ENCODE results near the gene SCAP. TPM values are rescaled to one million over a fixed set of nuclear protein-coding genes. Genes with fewer than 3 reads are reported as not detected.

Gene SCAP
- polyA plus RNA-seq, 1 of the 3 experiments (the other 2 are of a cell fraction), result 28.0 TPM

DNA sequence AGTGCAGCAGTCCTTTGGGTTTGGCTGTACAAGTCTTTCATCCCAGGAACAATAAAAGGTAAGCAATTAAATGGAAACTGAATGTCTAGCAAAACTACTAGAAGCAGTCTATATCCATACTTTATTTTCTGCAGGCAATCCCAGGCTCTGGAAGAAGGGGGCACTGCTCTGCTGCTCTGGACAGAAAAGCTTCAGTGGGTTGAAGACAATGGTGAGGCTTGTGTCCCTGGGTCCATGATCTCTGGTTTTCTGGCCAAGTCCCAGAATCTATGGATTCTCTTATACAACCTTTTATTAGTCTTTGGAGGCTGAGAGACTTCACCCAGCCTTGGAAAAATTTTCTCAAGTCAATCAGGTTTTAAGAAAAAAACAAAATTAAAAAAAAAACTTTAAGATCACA, 35.6 kb downstream of the SCAP start:
- POLR2A ChIA-PET, result no interaction called here
- CTCF ChIA-PET, result interaction anchor here (0.9 to 3.1 kb wide), 4 partner anchors 15 to 36 kb away, joined by 4 to 12 read pairs (median 5); partner anchors contain the start of gene SCAP
- Histone ChIP-seq H4K20me1 (ENCODE audit: insufficient read depth) (no peaks in the 10 kb centered on the region), H2AFZ (ENCODE audit: low read depth) (no peak overlapping the region), H3F3A (replicated peaks; ENCODE audit: insufficient read depth) (no peaks in the 10 kb centered on the region), H3K79me2 (ENCODE audit: insufficient read depth) (peaks cover 31% of the 10 kb centered on the region), H3K27ac (ENCODE audit: low read depth in 2 of 2, low read length in 1 of 2) (no peak overlapping the region), H3K36me3 (replicated peaks in 1 of 2; ENCODE audit: control insufficient read depth in 1 of 2, insufficient read depth in 2 of 2, low read length in 1 of 2) (peaks cover 0 to 26% of the 10 kb centered on the region in 2 experiments), H3K9me3 (no peaks in the 10 kb centered on the region), H3K27me3 (ENCODE audit: insufficient read depth) (no peaks in the 10 kb centered on the region), H3K9me2 (no peaks in the 10 kb centered on the region), H3K9ac (no peak overlapping the region), H3K4me3 (ENCODE audit: low read depth in 2 of 2, low read length in 1 of 2) (no peak overlapping the region), H3K4me1 (ENCODE audit: control insufficient read depth in 1 of 2, insufficient read depth in 2 of 2, low read depth in 1 of 2, low read length in 1 of 2) (no peaks in the 10 kb centered on the region; a peak in 1 of 4 replicates), H3K4me2 (no peak overlapping the region)
- no peak for DNase-seq
- TF ChIP-seq TEAD4 (IDR thresholded peaks at IDR 0.05; ENCODE audit: borderline replicate concordance, insufficient read depth) (no peak), RAD21 (IDR thresholded peaks at IDR 0.05; ENCODE audit: low read length) (peak; percentile 46)
- TF ChIP-seq, protein P1, sequence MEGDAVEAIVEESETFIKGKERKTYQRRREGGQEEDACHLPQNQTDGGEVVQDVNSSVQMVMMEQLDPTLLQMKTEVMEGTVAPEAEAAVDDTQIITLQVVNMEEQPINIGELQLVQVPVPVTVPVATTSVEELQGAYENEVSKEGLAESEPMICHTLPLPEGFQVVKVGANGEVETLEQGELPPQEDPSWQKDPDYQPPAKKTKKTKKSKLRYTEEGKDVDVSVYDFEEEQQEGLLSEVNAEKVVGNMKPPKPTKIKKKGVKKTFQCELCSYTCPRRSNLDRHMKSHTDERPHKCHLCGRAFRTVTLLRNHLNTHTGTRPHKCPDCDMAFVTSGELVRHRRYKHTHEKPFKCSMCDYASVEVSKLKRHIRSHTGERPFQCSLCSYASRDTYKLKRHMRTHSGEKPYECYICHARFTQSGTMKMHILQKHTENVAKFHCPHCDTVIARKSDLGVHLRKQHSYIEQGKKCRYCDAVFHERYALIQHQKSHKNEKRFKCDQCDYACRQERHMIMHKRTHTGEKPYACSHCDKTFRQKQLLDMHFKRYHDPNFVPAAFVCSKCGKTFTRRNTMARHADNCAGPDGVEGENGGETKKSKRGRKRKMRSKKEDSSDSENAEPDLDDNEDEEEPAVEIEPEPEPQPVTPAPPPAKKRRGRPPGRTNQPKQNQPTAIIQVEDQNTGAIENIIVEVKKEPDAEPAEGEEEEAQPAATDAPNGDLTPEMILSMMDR (IDR thresholded peaks at IDR 0.05), result peak; percentile 25

DNA sequence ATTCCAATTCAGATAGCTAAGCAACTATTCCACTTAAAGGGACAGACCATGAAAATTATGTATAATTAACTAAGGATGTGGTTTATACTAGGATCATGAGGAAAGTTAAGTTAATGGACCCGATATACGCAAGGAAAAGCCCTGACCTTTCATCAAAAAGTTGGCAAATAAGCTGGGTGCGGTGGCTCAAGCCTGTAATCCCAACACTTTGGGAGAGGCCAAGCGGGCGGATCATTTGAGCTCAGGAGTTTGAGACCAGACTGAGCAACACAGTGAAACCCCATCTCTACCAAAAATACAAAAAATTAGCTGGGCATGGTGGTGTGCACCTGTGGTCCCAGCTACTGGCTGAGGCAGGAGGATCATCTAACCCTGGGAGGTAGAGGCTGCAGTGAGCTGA, 39.6 kb downstream of the SCAP start:
- Histone ChIP-seq H2AFZ (ENCODE audit: low read depth) (no peak overlapping the region), H3K9ac (no peak overlapping the region), H3K9me2 (no peaks in the 10 kb centered on the region), H3K27ac (ENCODE audit: low read depth in 2 of 2, low read length in 1 of 2) (no peak overlapping the region), H3K27me3 (ENCODE audit: insufficient read depth) (no peaks in the 10 kb centered on the region), H3K4me1 (ENCODE audit: control insufficient read depth in 1 of 2, insufficient read depth in 2 of 2, low read depth in 1 of 2, low read length in 1 of 2) (no peaks in the 10 kb centered on the region), H3K79me2 (ENCODE audit: insufficient read depth) (peaks cover 12% of the 10 kb centered on the region; the same call in 1 of the 2 replicates), H3K9me3 (no peaks in the 10 kb centered on the region), H4K20me1 (ENCODE audit: insufficient read depth) (no peaks in the 10 kb centered on the region), H3K36me3 (replicated peaks in 1 of 2; ENCODE audit: control insufficient read depth in 1 of 2, insufficient read depth in 2 of 2, low read length in 1 of 2) (peaks cover 10 to 44% of the 10 kb centered on the region in 2 experiments), H3K4me2 (no peak overlapping the region), H3K4me3 (ENCODE audit: low read depth in 2 of 2, low read length in 1 of 2) (no peak overlapping the region), H3F3A (replicated peaks; ENCODE audit: insufficient read depth) (no peaks in the 10 kb centered on the region)
- no peak for DNase-seq
- ChIA-PET CTCF (interaction anchor here (0.9 to 3.5 kb wide), 3 partner anchors 15 to 34 kb away, joined by 3 to 16 read pairs (median 3); no protein-coding TSS in a partner anchor), POLR2A (no interaction called here)
- 100% methylated on average over 5 of the region's 5 CpGs for WGBS (ENCODE audit: low lambda C conversion rate)
- TF ChIP-seq CHD2 (IDR thresholded peaks at IDR 0.05; ENCODE audit: low read length, partially characterized antibody) (no peak), GABPA (IDR thresholded peaks at IDR 0.05; ENCODE audit: low read depth) (no peak), FOSL2 (IDR thresholded peaks at IDR 0.05; ENCODE audit: borderline replicate concordance, low read depth) (no peak), RCOR1 (IDR thresholded peaks at IDR 0.05; ENCODE audit: low read length) (no peak)
- TF ChIP-seq, protein P2, sequence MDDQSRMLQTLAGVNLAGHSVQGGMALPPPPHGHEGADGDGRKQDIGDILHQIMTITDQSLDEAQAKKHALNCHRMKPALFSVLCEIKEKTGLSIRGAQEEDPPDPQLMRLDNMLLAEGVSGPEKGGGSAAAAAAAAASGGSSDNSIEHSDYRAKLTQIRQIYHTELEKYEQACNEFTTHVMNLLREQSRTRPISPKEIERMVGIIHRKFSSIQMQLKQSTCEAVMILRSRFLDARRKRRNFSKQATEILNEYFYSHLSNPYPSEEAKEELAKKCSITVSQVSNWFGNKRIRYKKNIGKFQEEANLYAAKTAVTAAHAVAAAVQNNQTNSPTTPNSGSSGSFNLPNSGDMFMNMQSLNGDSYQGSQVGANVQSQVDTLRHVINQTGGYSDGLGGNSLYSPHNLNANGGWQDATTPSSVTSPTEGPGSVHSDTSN (IDR thresholded peaks at IDR 0.05), result no peak

DNA sequence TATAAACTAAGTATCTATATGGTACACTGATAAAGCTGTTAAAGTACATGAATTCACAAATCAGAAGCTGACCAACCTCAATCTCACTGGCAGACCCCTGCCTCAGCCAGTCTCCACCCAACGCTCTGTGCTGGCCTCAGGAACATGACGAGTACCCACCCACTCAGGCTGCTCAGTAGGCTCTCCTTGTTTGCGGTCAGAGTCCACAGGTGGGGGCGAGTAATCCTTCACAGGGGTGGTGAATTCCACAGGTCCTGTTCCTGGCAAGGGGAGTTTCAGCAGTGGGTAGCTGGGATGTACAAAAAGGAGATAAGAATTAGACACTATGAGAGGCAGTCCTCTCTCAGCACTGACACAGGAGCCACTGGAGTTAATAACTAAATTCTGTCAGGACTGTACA, 40.9 kb downstream of the SCAP start:
- Histone ChIP-seq H3K27me3 (ENCODE audit: insufficient read depth) (no peaks in the 10 kb centered on the region), H3F3A (replicated peaks; ENCODE audit: insufficient read depth) (no peaks in the 10 kb centered on the region), H3K36me3 (replicated peaks in 1 of 2; ENCODE audit: control insufficient read depth in 1 of 2, insufficient read depth in 2 of 2, low read length in 1 of 2) (peaks cover 13 to 38% of the 10 kb centered on the region in 2 experiments), H3K4me2 (no peak overlapping the region), H3K9me3 (no peaks in the 10 kb centered on the region), H3K4me3 (ENCODE audit: low read depth in 2 of 2, low read length in 1 of 2) (no peak overlapping the region), H3K79me2 (ENCODE audit: insufficient read depth) (peaks cover 9% of the 10 kb centered on the region; the same call in 1 of the 2 replicates), H3K9me2 (no peaks in the 10 kb centered on the region), H3K27ac (ENCODE audit: low read depth in 2 of 2, low read length in 1 of 2) (no peak overlapping the region), H3K9ac (no peak overlapping the region), H4K20me1 (ENCODE audit: insufficient read depth) (no peaks in the 10 kb centered on the region), H2AFZ (ENCODE audit: low read depth) (no peak overlapping the region), H3K4me1 (ENCODE audit: control insufficient read depth in 1 of 2, insufficient read depth in 2 of 2, low read depth in 1 of 2, low read length in 1 of 2) (no peaks in the 10 kb centered on the region)
- ChIA-PET CTCF (interaction anchor here (0.9 to 1.8 kb wide), 3 partner anchors 12 to 40 kb away, joined by 3 to 7 read pairs (median 3); no protein-coding TSS in a partner anchor), POLR2A (no interaction called here)
- WGBS (ENCODE audit: low lambda C conversion rate), result 89% methylated on average over 4 of the region's 4 CpGs
- DNase-seq, result no peak
- TF ChIP-seq NRF1 (IDR thresholded peaks at IDR 0.05; ENCODE audit: low read depth, low read length), result no peak
- TF ChIP-seq, protein P3, sequence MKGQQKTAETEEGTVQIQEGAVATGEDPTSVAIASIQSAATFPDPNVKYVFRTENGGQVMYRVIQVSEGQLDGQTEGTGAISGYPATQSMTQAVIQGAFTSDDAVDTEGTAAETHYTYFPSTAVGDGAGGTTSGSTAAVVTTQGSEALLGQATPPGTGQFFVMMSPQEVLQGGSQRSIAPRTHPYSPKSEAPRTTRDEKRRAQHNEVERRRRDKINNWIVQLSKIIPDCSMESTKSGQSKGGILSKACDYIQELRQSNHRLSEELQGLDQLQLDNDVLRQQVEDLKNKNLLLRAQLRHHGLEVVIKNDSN (IDR thresholded peaks at IDR 0.05; ENCODE audit: borderline replicate concordance, low read depth), result no peak
- no peak for TF ChIP-seq FOSL2 (IDR thresholded peaks at IDR 0.05; ENCODE audit: borderline replicate concordance, low read depth)
- TF ChIP-seq SMC3 (IDR thresholded peaks at IDR 0.05; ENCODE audit: low read depth, low read length), result no peak

All from SK-N-SH (cell line).